NCI-H748 treated with DMSO at 0.1 percent for 48 hours (cell line): Measurements from ENCODE around the gene FARP1.

ENCODE experiments used
- DNase-seq: peaks from one replicate; lab custom pipeline; 2025; lab: John Stamatoyannopoulos, UW

The FARP1 gene

GRCh38 chr13:98332222-98332621 is 189.3 kb downstream of the FARP1 start:
- no peak for DNase-seq

- DNase-seq: no peak
Observed at GRCh38 chr13:98332691-98333090, 189.8 kb downstream of the FARP1 start.

- DNase-seq: no peak
Observed at GRCh38 chr13:98333486-98333885, 190.6 kb downstream of the FARP1 start.

- DNase-seq: no peak
Observed at GRCh38 chr13:98334620-98335205, 191.8 kb downstream of the FARP1 start.

- no peak for DNase-seq
Observed at GRCh38 chr13:98335721-98336120, 192.8 kb downstream of the FARP1 start.

- no peak for DNase-seq
Observed at GRCh38 chr13:98338310-98338709, 195.4 kb downstream of the FARP1 start.

GRCh38 chr13:98339684-98340425 is 197.0 kb downstream of the FARP1 start:
- DNase-seq: no peak

- DNase-seq: no peak
Observed at GRCh38 chr13:98342953-98343352, 200.1 kb downstream of the FARP1 start.

GRCh38 chr13:98343461-98343860 is 200.6 kb downstream of the FARP1 start:
- no peak for DNase-seq

- DNase-seq: no peak
Observed at GRCh38 chr13:98344392-98344791, 201.5 kb downstream of the FARP1 start.

GRCh38 chr13:98345107-98345935 is 202.4 kb downstream of the FARP1 start:
- no peak for DNase-seq

- no peak for DNase-seq
Observed at GRCh38 chr13:98346904-98347636, 204.2 kb downstream of the FARP1 start.

- no peak for DNase-seq
Observed at GRCh38 chr13:98347756-98348155, 204.9 kb downstream of the FARP1 start.

GRCh38 chr13:98348466-98349200 is 205.7 kb downstream of the FARP1 start:
- no peak for DNase-seq

GRCh38 chr13:98349731-98350305 is 206.9 kb downstream of the FARP1 start:
- no peak for DNase-seq

GRCh38 chr13:98350746-98351330 is 207.9 kb downstream of the FARP1 start:
- no peak for DNase-seq

GRCh38 chr13:98351636-98352035 is 208.7 kb downstream of the FARP1 start:
- DNase-seq: no peak

- DNase-seq: no peak
Observed at GRCh38 chr13:98352226-98352625, 209.3 kb downstream of the FARP1 start.

GRCh38 chr13:98353750-98354149 is 210.9 kb downstream of the FARP1 start:
- DNase-seq: no peak

- DNase-seq: no peak
Observed at GRCh38 chr13:98358937-98359336, 216.0 kb downstream of the FARP1 start.

- no peak for DNase-seq
Observed at GRCh38 chr13:98360545-98360944, 217.7 kb downstream of the FARP1 start.
